Activated CD4-positive, alpha-beta T cell treated with anti-CD3 and anti-CD28 coated beads, Interleukin-2, amount 50 U/mL, for 48 hours (primary cell): ENCODE data around the gene FOLR3.
"Not testable (repeated sequence)": the region's sequence is repeated elsewhere in the genome, so short reads cannot be mapped to it uniquely, and the experiment has no call there.

Experiments used
- DNase-seq, 2 experiments: peaks; one replicate each; pipeline ENCODE4 v3.0.0-alpha.2; 2020

FOLR3 gene

GRCh38 chr11:72169046-72169555 lies 33.6 kb downstream of the FOLR3 start:
- DNase-seq, result not testable (repeated sequence)

DNA sequence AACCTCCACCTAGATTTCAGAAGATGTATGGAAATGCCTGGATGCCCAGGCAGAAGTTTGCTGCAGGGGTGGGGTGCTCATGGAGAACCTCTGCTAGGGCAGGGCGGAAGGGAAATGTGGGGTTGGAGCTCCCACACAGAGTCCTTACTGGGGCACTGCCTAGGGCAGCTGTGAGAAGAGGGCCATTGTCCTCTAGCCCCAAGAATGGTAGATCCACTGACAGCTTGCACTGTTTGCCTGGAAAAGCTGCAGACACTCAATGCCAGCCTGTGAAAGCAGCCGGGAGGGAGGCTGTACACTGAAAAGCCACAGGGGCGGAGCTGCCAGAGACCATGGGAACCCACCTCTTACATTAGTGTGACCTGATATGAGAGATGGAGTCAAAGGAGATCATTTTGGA lies 34.2 kb downstream of the FOLR3 start:
- DNase-seq, result not testable (repeated sequence)

- not testable (repeated sequence) for DNase-seq
Observed at GRCh38 chr11:72172043-72172442, 36.5 kb downstream of the FOLR3 start.

GRCh38 chr11:72173291-72173690 lies 37.8 kb downstream of the FOLR3 start:
- DNase-seq, result no peak

- no peak for DNase-seq
Observed at GRCh38 chr11:72174302-72175070, 39.0 kb downstream of the FOLR3 start.

DNA sequence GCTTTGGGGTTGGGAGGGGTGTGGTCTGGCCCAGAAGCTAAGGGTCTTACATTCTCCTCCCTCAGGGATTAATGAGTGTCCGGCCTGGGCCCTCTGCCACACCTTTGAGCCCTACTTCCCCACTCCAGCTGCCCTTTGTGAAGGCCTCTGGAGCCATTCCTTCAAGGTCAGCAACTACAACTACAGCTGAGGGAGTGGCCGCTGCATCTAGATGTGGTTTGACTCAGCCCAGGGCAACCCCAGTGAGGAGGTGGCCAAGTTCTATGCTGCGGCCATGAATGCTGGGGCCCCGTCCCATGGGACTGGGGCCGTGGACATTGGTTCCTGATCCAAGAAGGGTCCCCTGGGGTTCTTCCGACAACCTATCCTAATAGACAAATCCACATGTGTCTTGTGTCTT lies 42.1 kb downstream of the FOLR3 start:
- DNase-seq, result no peak

- DNase-seq, result no peak
Observed at GRCh38 chr11:72179049-72179803, 43.7 kb downstream of the FOLR3 start.

DNA sequence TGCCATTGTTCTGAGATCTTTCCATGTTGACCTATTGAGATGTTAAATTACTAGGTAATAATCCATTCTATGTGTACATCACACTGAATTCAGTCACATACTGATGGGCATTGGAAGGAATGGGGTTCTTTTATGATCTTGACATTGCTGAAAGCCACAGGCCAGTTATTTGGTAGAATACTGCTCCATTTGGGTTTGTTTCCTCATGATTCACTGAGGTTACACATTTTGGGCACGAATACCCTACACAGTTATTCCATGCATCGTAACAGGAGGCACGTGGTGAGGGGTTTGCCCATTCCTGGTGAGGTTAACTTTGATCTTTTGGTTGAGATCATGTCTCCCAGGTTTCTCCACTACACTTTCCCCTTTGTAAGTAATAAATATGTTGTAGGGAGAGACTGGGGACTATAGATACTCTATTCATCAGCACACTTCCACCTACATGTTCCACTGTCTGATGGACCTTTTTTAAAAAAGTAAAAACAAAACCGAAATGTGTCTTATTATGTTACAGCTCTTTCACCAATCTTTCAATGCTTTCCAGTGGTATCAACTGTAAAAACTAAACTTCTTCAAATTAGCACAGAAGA lies 44.4 kb downstream of the FOLR3 start:
- peak; percentile 12 to 30 for DNase-seq

- DNase-seq, result not testable (repeated sequence)
Observed at GRCh38 chr11:72180892-72181552, 45.5 kb downstream of the FOLR3 start.

GRCh38 chr11:72181553-72181958 lies 46.0 kb downstream of the FOLR3 start:
- peak in 1 of 2 experiments; percentile 12 for DNase-seq

DNA sequence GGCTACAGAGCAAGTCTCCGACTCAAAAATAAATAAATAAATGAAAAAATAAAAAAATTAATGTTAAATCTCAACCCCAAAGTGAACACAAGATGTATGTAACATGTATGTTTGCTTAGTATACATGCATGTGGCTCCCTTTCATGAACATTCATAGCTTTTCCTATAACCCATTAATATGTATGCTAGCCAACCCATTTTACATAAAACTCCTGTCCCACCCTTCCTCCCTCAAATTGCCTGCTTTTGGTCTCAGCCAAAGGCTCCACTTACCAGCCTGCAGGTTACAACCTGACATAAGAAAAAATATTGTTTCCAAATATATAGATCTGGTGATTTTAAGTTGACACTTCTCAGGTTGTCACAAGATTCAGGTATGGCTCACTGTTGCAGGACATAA lies 52.7 kb downstream of the FOLR3 start:
- DNase-seq, result no peak
